CD4-positive, alpha-beta T cell (primary cell): ENCODE results near the gene DIS3L2. TPM values are rescaled to one million over a fixed set of nuclear protein-coding genes. Genes with fewer than 3 reads are reported as not detected.

ENCODE experiments used
- ATAC-seq: fragments of 200-7000 bp; cut with Tn5 transposase; one replicate; pipeline ENCODE4 v1.10.0; 2022; ENCODE audit warnings: mild to moderate bottlenecking; ENCODE audit not compliant: poor library complexity
- CTCF ChIA-PET: fragments of 350-600 bp; sonication (Branson Sonifier 250); formaldehyde crosslinking; loops from one replicate; lab custom pipeline; 2021; ENCODE audit warnings: antibody characterized with exemption, inconsistent platforms; lab: Charles Lee
- POLR2A ChIA-PET: fragments of 350-600 bp; sonication (Branson Sonifier 250); formaldehyde crosslinking; loops from one replicate; lab custom pipeline; 2021; ENCODE audit warnings: antibody characterized with exemption, inconsistent platforms; lab: Charles Lee
- DNase-seq, 14 experiments: peaks; one replicate each; pipeline ENCODE4 v3.0.0-alpha.2; 2013 to 2020; ENCODE audit warnings: mixed read lengths in 2 of 14
- H3K27ac ChIP-seq, 2 donors: one replicate each; pipeline versions ENCODE4 v1.5.1 to v1.7.0; 2013; ENCODE audit warnings: low read length in 2 of 2, low read depth in 1 of 2, mild to moderate bottlenecking in 1 of 2
- H3K27me3 ChIP-seq, 2 experiments: 1 replicate in 1 of 2; 2 replicates in 1 of 2; pipeline versions ENCODE4 v1.6.1 to v1.7.0; 2013; ENCODE audit warnings: low read length in 2 of 2, control low read depth in 1 of 2, mild to moderate bottlenecking in 1 of 2, moderate library complexity in 1 of 2; ENCODE audit not compliant: insufficient read depth in 2 of 2, control insufficient read depth in 1 of 2
- H3K36me3 ChIP-seq: one replicate; pipeline ENCODE4 v1.6.1; 2013; ENCODE audit warnings: low read length, control low read depth; ENCODE audit not compliant: insufficient read depth
- H3K4me1 ChIP-seq: one replicate; pipeline ENCODE4 v1.6.1; 2013; ENCODE audit warnings: low read length, control low read depth; ENCODE audit not compliant: insufficient read depth
- H3K4me3 ChIP-seq: one replicate; pipeline ENCODE4 v1.5.1; 2013; ENCODE audit warnings: mild to moderate bottlenecking, low read length, moderate library complexity
- H3K9me3 ChIP-seq, 2 experiments: 1 replicate in 1 of 2; 2 replicates in 1 of 2; pipeline versions ENCODE4 v1.6.1 to v1.7.0; 2013; ENCODE audit warnings: low read length in 2 of 2, mild to moderate bottlenecking in 2 of 2, control low read depth in 1 of 2, moderate library complexity in 1 of 2; ENCODE audit not compliant: control insufficient read depth in 1 of 2, insufficient read depth in 1 of 2
- H3K27ac Mint-ChIP-seq: one replicate; pipeline ENCODE4 v1.8.0; 2020; ENCODE audit warnings: mixed read lengths
- H3K27me3 Mint-ChIP-seq: one replicate; pipeline ENCODE4 v1.8.0; 2021; ENCODE audit warnings: mixed read lengths
- H3K36me3 Mint-ChIP-seq: one replicate; pipeline ENCODE4 v1.8.0; 2021; ENCODE audit warnings: low read depth, mixed read lengths
- H3K4me1 Mint-ChIP-seq: one replicate; pipeline ENCODE4 v1.8.0; 2021; ENCODE audit warnings: low read depth, mixed read lengths
- H3K4me3 Mint-ChIP-seq: one replicate; pipeline ENCODE4 v1.8.0; 2020; ENCODE audit warnings: mild to moderate bottlenecking, mixed read lengths
- H3K9me3 Mint-ChIP-seq: one replicate; pipeline ENCODE4 v1.8.0; 2020; ENCODE audit warnings: mixed read lengths
- CTCF ChIP-seq: fragments of 200-600 bp; IDR thresholded peaks from one replicate; pipeline ENCODE4 v1.8.0; 2022; ENCODE audit warnings: antibody characterized with exemption, mild to moderate bottlenecking
- intact Hi-C, 2 experiments: fragments of 100-400 bp; cut with DNase I in 1 of 2; cut with micrococcal nuclease in 1 of 2; formaldehyde crosslinking; loops; one replicate each; pipeline versions ENCODE4 v1.15.1 to v1.9.0; 2023 to 2025; cut with DNase I, micrococcal nuclease
- total RNA-seq, 174 experiments: library from RNA in 2 of 174; stranded (reverse) in 2 of 174; gene quantifications; one replicate each; pipeline ENCODE4 v1.2.3 and lab custom pipeline; 2021 to 2026

DIS3L2 gene
- total RNA-seq, 2 experiments from 2014 or later = 59.8 to 62.9 TPM

GRCh38 chr2:232219932-232220331 is 258.4 kb downstream of the DIS3L2 start:
- ChIA-PET POLR2A (no interaction called here), CTCF (interaction anchor here (1.0 kb wide), 1 partner anchor 107 kb away, joined by 3 read pairs; no protein-coding TSS in a partner anchor)
- H3K4me1 Mint-ChIP-seq = peaks cover 29% of the 10 kb centered on the region
- H3K4me3 Mint-ChIP-seq = no peak overlapping the region
- H3K9me3 ChIP-seq = no peaks in the 10 kb centered on the region
- no peak for TF ChIP-seq CTCF
- intact Hi-C loops = no loop called here
- peaks cover 10% of the 10 kb centered on the region for H3K36me3 ChIP-seq
- DNase-seq (no peak), ATAC-seq (no peak)
- no peaks in the 10 kb centered on the region for H3K9me3 Mint-ChIP-seq
- H3K27ac Mint-ChIP-seq = no peak overlapping the region
- H3K4me1 ChIP-seq = peaks cover 8% of the 10 kb centered on the region
- no peaks in the 10 kb centered on the region for H3K27me3 Mint-ChIP-seq
- no peaks in the 10 kb centered on the region for H3K27me3 ChIP-seq
- H3K27ac ChIP-seq = no peak overlapping the region
- peaks cover 36% of the 10 kb centered on the region for H3K36me3 Mint-ChIP-seq
- no peak overlapping the region for H3K4me3 ChIP-seq

DNA sequence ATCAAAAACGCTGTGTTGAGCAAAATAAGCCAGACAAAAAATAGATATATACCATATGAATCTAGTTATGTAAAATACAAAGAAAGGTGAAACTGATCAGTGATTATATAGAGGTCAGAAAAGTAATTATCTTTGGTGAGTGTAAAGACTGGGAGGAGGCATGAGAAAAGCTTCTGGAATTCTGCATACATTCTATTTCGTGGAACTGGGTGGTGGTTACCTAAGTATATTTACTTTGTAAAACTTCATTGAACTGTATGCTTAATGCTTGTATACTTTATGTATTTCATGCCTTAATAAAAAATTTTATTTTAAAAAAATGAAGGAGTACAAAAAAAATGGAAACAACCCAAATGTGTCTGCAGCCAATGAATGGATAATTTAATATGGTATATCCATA is 263.9 kb downstream of the DIS3L2 start:
- TF ChIP-seq CTCF = no peak
- peaks cover 8% of the 10 kb centered on the region for H3K36me3 ChIP-seq

GRCh38 chr2:232225895-232226294 is 264.4 kb downstream of the DIS3L2 start:
- ATAC-seq = no peak
- no peaks in the 10 kb centered on the region for H3K4me1 ChIP-seq
- no peaks in the 10 kb centered on the region for H3K9me3 ChIP-seq
- H3K27ac ChIP-seq = no peak overlapping the region
- intact Hi-C loops = no loop called here
- ChIA-PET POLR2A (no interaction called here), CTCF (no interaction called here)
- H3K27me3 ChIP-seq = no peaks in the 10 kb centered on the region
- no peak for TF ChIP-seq CTCF
- H3K36me3 Mint-ChIP-seq = peaks cover 22% of the 10 kb centered on the region
- H3K4me1 Mint-ChIP-seq = no peaks in the 10 kb centered on the region
- no peak overlapping the region for H3K4me3 ChIP-seq
- DNase-seq = no peak
- H3K9me3 Mint-ChIP-seq = no peaks in the 10 kb centered on the region
- no peak overlapping the region for H3K4me3 Mint-ChIP-seq
- H3K36me3 ChIP-seq = peaks cover 8% of the 10 kb centered on the region
- no peaks in the 10 kb centered on the region for H3K27me3 Mint-ChIP-seq
- no peak overlapping the region for H3K27ac Mint-ChIP-seq

More for the DNA sequence above, 263.9 kb downstream of the DIS3L2 start:
- no peaks in the 10 kb centered on the region for H3K9me3 Mint-ChIP-seq
- no peak overlapping the region for H3K27ac ChIP-seq
- peaks cover 22% of the 10 kb centered on the region for H3K36me3 Mint-ChIP-seq
- no peaks in the 10 kb centered on the region for H3K9me3 ChIP-seq
- no peaks in the 10 kb centered on the region for H3K4me1 ChIP-seq
- CTCF ChIA-PET = no interaction called here
- POLR2A ChIA-PET = no interaction called here
- ATAC-seq = no peak
- no peaks in the 10 kb centered on the region for H3K27me3 ChIP-seq
- H3K4me3 Mint-ChIP-seq = no peak overlapping the region
- H3K27me3 Mint-ChIP-seq = no peaks in the 10 kb centered on the region
- H3K4me1 Mint-ChIP-seq = no peaks in the 10 kb centered on the region
- no peak for DNase-seq
- intact Hi-C loops = no loop called here
- H3K27ac Mint-ChIP-seq = no peak overlapping the region
- H3K4me3 ChIP-seq = no peak overlapping the region
